GM12892 (cell line): Measurements from ENCODE around the gene CAPN1.

Experiments
- POLR2A ChIP-seq: IDR thresholded peaks from 2 replicates; pipeline ENCODE4 v1.6.1; 2011; ENCODE audit warnings: low read depth, low read length, control low read depth
- POLR2AphosphoS5 ChIP-seq: IDR thresholded peaks from 2 replicates; pipeline ENCODE4 v1.6.1; 2011; ENCODE audit warnings: low read depth, low read length, control low read depth
- TAF1 ChIP-seq: IDR thresholded peaks from 2 replicates; pipeline ENCODE4 v1.6.1; 2011; ENCODE audit warnings: low read depth, mild to moderate bottlenecking, control low read depth, low read length, borderline replicate concordance

DNA sequence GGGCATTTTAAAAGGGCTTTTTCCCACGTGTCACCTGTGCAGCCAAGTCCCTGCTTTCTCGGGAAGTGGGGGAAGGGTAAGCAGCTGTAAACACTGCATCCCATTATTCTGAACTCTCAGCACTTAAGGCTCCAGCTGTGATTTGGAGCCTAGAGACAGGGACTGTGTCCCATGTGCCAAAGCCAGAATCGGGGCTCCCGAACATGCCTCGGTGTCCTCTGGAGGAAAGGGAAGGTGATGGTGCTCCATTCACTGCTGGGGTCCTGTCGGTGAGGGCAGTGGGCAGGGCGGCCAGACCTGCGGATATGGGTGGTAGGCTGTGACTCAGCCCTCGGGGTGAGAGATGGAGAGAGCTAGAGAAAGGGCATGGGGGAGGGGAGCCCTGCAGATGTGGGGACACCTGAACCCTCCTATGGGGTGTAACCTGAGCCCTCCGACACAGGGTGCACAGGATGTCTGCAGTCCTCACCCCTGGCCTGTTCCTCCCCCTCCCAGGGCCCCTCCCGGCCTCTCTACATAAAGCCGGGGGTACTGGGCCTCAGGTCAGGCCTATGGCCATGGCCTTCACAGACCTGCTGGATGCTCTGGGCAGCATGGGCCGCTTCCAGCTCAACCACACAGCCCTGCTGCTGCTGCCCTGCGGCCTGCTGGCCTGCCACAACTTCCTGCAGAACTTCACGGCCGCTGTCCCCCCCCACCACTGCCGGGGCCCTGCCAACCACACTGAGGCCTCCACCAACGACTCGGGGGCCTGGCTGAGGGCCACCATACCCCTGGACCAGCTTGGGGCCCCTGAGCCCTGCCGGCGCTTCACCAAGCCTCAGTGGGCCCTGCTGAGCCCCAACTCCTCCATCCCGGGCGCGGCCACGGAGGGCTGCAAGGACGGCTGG lies 31.8 kb downstream of the CAPN1 start:
- no peak for TF ChIP-seq POLR2A
- TF ChIP-seq POLR2AphosphoS5 = no peak
- no peak for TF ChIP-seq TAF1
